ENCODE data around the gene YDJC.
"Not testable (repeated sequence)": the region's sequence is repeated elsewhere in the genome, so short reads cannot be mapped to it uniquely, and the experiment has no call there.

YDJC gene

GRCh38 chr22:21612858-21613257, 17.0 kb downstream of the YDJC start:
- Histone ChIP-seq H3K4me1 (ENCODE audit: insufficient read depth, low read length) (no peaks in the 10 kb centered on the region), H3K36me3 (ENCODE audit: insufficient read depth, low read depth, low read length) (peaks cover 55% of the 10 kb centered on the region), H3K27ac (ENCODE audit: low read length) (no peak overlapping the region), H3K4me3 (ENCODE audit: low read length) (no peak overlapping the region), H3K9ac (ENCODE audit: low read depth, low read length) (no peak overlapping the region), H3K27me3 (ENCODE audit: insufficient read depth, low read length) (no peaks in the 10 kb centered on the region), H3K9me3 (ENCODE audit: insufficient read depth, low read depth, low read length) (no peaks in the 10 kb centered on the region)

- no peak overlapping the region for H3K27ac ChIP-seq (ENCODE audit: low read length)
- no peaks in the 10 kb centered on the region for H3K4me1 ChIP-seq (ENCODE audit: insufficient read depth, low read length)
- H3K36me3 ChIP-seq (ENCODE audit: insufficient read depth, low read depth, low read length): peaks cover 59% of the 10 kb centered on the region
- no peak overlapping the region for H3K4me3 ChIP-seq (ENCODE audit: low read length)
- H3K9me3 ChIP-seq (ENCODE audit: insufficient read depth, low read depth, low read length): no peaks in the 10 kb centered on the region
- no peak overlapping the region for H3K9ac ChIP-seq (ENCODE audit: low read depth, low read length)
- no peaks in the 10 kb centered on the region for H3K27me3 ChIP-seq (ENCODE audit: insufficient read depth, low read length)
These were observed 18.4 kb downstream of the YDJC start for GRCh38 chr22:21611210-21611977.

- not testable (repeated sequence) for H3K9me3 ChIP-seq (ENCODE audit: insufficient read depth, low read depth, low read length); H3K4me1 ChIP-seq (ENCODE audit: insufficient read depth, low read length); H3K4me3 ChIP-seq (ENCODE audit: low read length); H3K27ac ChIP-seq (ENCODE audit: low read length); H3K9ac ChIP-seq (ENCODE audit: low read depth, low read length); H3K27me3 ChIP-seq (ENCODE audit: insufficient read depth, low read length)
- peaks cover 51% of the 10 kb centered on the region for H3K36me3 ChIP-seq (ENCODE audit: insufficient read depth, low read depth, low read length)
These were observed 20.2 kb downstream of the YDJC start for GRCh38 chr22:21609556-21610157.

- Histone ChIP-seq H3K27ac (ENCODE audit: low read length) (no peak overlapping the region), H3K36me3 (ENCODE audit: insufficient read depth, low read depth, low read length) (peaks cover 30% of the 10 kb centered on the region), H3K9ac (ENCODE audit: low read depth, low read length) (no peak overlapping the region), H3K4me3 (ENCODE audit: low read length) (no peak overlapping the region), H3K4me1 (ENCODE audit: insufficient read depth, low read length) (no peaks in the 10 kb centered on the region), H3K27me3 (ENCODE audit: insufficient read depth, low read length) (no peaks in the 10 kb centered on the region), H3K9me3 (ENCODE audit: insufficient read depth, low read depth, low read length) (no peaks in the 10 kb centered on the region)
These were observed 23.0 kb downstream of the YDJC start for GRCh38 chr22:21606775-21607174.

GRCh38 chr22:21605887-21606564, 23.8 kb downstream of the YDJC start:
- no peak overlapping the region for H3K27ac ChIP-seq (ENCODE audit: low read length)
- H3K9ac ChIP-seq (ENCODE audit: low read depth, low read length): no peak overlapping the region
- H3K9me3 ChIP-seq (ENCODE audit: insufficient read depth, low read depth, low read length): no peaks in the 10 kb centered on the region
- peaks cover 23% of the 10 kb centered on the region for H3K36me3 ChIP-seq (ENCODE audit: insufficient read depth, low read depth, low read length)
- H3K27me3 ChIP-seq (ENCODE audit: insufficient read depth, low read length): no peaks in the 10 kb centered on the region
- H3K4me3 ChIP-seq (ENCODE audit: low read length): no peak overlapping the region
- no peaks in the 10 kb centered on the region for H3K4me1 ChIP-seq (ENCODE audit: insufficient read depth, low read length)

GRCh38 chr22:21603973-21604372, 25.8 kb downstream of the YDJC start:
- no peak overlapping the region for H3K4me3 ChIP-seq (ENCODE audit: low read length)
- H3K9me3 ChIP-seq (ENCODE audit: insufficient read depth, low read depth, low read length): no peaks in the 10 kb centered on the region
- no peaks in the 10 kb centered on the region for H3K27me3 ChIP-seq (ENCODE audit: insufficient read depth, low read length)
- H3K4me1 ChIP-seq (ENCODE audit: insufficient read depth, low read length): no peaks in the 10 kb centered on the region
- H3K27ac ChIP-seq (ENCODE audit: low read length): no peak overlapping the region
- H3K9ac ChIP-seq (ENCODE audit: low read depth, low read length): no peak overlapping the region
- H3K36me3 ChIP-seq (ENCODE audit: insufficient read depth, low read depth, low read length): peaks cover 11% of the 10 kb centered on the region

GRCh38 chr22:21602579-21602978, 27.2 kb downstream of the YDJC start:
- Histone ChIP-seq H3K4me1 (ENCODE audit: insufficient read depth, low read length) (no peaks in the 10 kb centered on the region), H3K36me3 (ENCODE audit: insufficient read depth, low read depth, low read length) (peaks cover 6% of the 10 kb centered on the region), H3K9me3 (ENCODE audit: insufficient read depth, low read depth, low read length) (no peaks in the 10 kb centered on the region), H3K27me3 (ENCODE audit: insufficient read depth, low read length) (no peaks in the 10 kb centered on the region), H3K27ac (ENCODE audit: low read length) (no peak overlapping the region), H3K4me3 (ENCODE audit: low read length) (no peak overlapping the region), H3K9ac (ENCODE audit: low read depth, low read length) (no peak overlapping the region)

- Histone ChIP-seq H3K36me3 (ENCODE audit: insufficient read depth, low read depth, low read length) (peaks cover 32% of the 10 kb centered on the region), H3K9ac (ENCODE audit: low read depth, low read length) (no peak overlapping the region), H3K27me3 (ENCODE audit: insufficient read depth, low read length) (no peaks in the 10 kb centered on the region), H3K27ac (ENCODE audit: low read length) (no peak overlapping the region), H3K4me3 (ENCODE audit: low read length) (no peak overlapping the region), H3K9me3 (ENCODE audit: insufficient read depth, low read depth, low read length) (no peaks in the 10 kb centered on the region), H3K4me1 (ENCODE audit: insufficient read depth, low read length) (no peaks in the 10 kb centered on the region)
These were observed 30.5 kb downstream of the YDJC start for GRCh38 chr22:21599053-21599893.

- Histone ChIP-seq H3K27me3 (ENCODE audit: insufficient read depth, low read length) (no peaks in the 10 kb centered on the region), H3K9ac (ENCODE audit: low read depth, low read length) (no peak overlapping the region), H3K4me3 (ENCODE audit: low read length) (no peak overlapping the region), H3K4me1 (ENCODE audit: insufficient read depth, low read length) (no peaks in the 10 kb centered on the region), H3K27ac (ENCODE audit: low read length) (no peak overlapping the region), H3K9me3 (ENCODE audit: insufficient read depth, low read depth, low read length) (no peaks in the 10 kb centered on the region), H3K36me3 (ENCODE audit: insufficient read depth, low read depth, low read length) (peaks cover 42% of the 10 kb centered on the region)
These were observed 31.5 kb downstream of the YDJC start for GRCh38 chr22:21598302-21598701.

- not testable (repeated sequence) for H3K9me3 ChIP-seq (ENCODE audit: insufficient read depth, low read depth, low read length); H3K27me3 ChIP-seq (ENCODE audit: insufficient read depth, low read length); H3K27ac ChIP-seq (ENCODE audit: low read length); H3K4me3 ChIP-seq (ENCODE audit: low read length); H3K9ac ChIP-seq (ENCODE audit: low read depth, low read length); H3K4me1 ChIP-seq (ENCODE audit: insufficient read depth, low read length)
- peaks cover 50% of the 10 kb centered on the region for H3K36me3 ChIP-seq (ENCODE audit: insufficient read depth, low read depth, low read length)
These were observed 33.3 kb downstream of the YDJC start for GRCh38 chr22:21596356-21597135.

GRCh38 chr22:21594865-21595452, 34.9 kb downstream of the YDJC start:
- no peaks in the 10 kb centered on the region for H3K27me3 ChIP-seq (ENCODE audit: insufficient read depth, low read length)
- no peak overlapping the region for H3K4me3 ChIP-seq (ENCODE audit: low read length)
- no peaks in the 10 kb centered on the region for H3K4me1 ChIP-seq (ENCODE audit: insufficient read depth, low read length)
- H3K27ac ChIP-seq (ENCODE audit: low read length): no peak overlapping the region
- no peaks in the 10 kb centered on the region for H3K9me3 ChIP-seq (ENCODE audit: insufficient read depth, low read depth, low read length)
- peaks cover 50% of the 10 kb centered on the region for H3K36me3 ChIP-seq (ENCODE audit: insufficient read depth, low read depth, low read length)
- no peak overlapping the region for H3K9ac ChIP-seq (ENCODE audit: low read depth, low read length)
